NCI-H774 (cell line): ENCODE measurements around the gene OTUB2.
A peak's percentile ranks its signal among the peaks of the same experiment; 100 is the strongest.

Experiments
- DNase-seq: peaks from one replicate; lab custom pipeline; 2025; lab: John Stamatoyannopoulos, UW

The OTUB2 gene

GRCh38 chr14:94021416-94022157 lies 4.6 kb upstream of the OTUB2 start:
- DNase-seq: no peak

GRCh38 chr14:94022532-94023411 lies 3.4 kb upstream of the OTUB2 start:
- DNase-seq: no peak

GRCh38 chr14:94024549-94024948 lies 1.6 kb upstream of the OTUB2 start:
- DNase-seq: no peak

GRCh38 chr14:94025720-94026119 lies 420 bp upstream of the OTUB2 start:
- DNase-seq: no peak

- DNase-seq: no peak
Observed at GRCh38 chr14:94026889-94027469, 839 bp downstream of the OTUB2 start.

- no peak for DNase-seq
Observed at GRCh38 chr14:94027566-94028449, 1.7 kb downstream of the OTUB2 start.

GRCh38 chr14:94028450-94028826 lies 2.3 kb downstream of the OTUB2 start:
- no peak for DNase-seq

- DNase-seq: no peak
Observed at GRCh38 chr14:94029265-94029664, 3.1 kb downstream of the OTUB2 start.

GRCh38 chr14:94029671-94030203 lies 3.6 kb downstream of the OTUB2 start:
- DNase-seq: no peak

GRCh38 chr14:94030571-94030970 lies 4.4 kb downstream of the OTUB2 start:
- DNase-seq: no peak

- DNase-seq: no peak
Observed at GRCh38 chr14:94031161-94031882, 5.2 kb downstream of the OTUB2 start.

GRCh38 chr14:94031883-94032279 lies 5.7 kb downstream of the OTUB2 start:
- no peak for DNase-seq

- DNase-seq: no peak
Observed at GRCh38 chr14:94034886-94035285, 8.7 kb downstream of the OTUB2 start.

- DNase-seq: peak; percentile 18
Observed at GRCh38 chr14:94036313-94037167, 10.4 kb downstream of the OTUB2 start.

GRCh38 chr14:94037954-94038353 lies 11.8 kb downstream of the OTUB2 start:
- DNase-seq: no peak

GRCh38 chr14:94038510-94038909 lies 12.4 kb downstream of the OTUB2 start:
- DNase-seq: no peak

GRCh38 chr14:94038921-94039629 lies 12.9 kb downstream of the OTUB2 start:
- DNase-seq: no peak

- no peak for DNase-seq
Observed at GRCh38 chr14:94040247-94040646, 14.1 kb downstream of the OTUB2 start.

GRCh38 chr14:94040796-94041195 lies 14.7 kb downstream of the OTUB2 start:
- DNase-seq: no peak
